Activated B cell treated with CpG ODN at 0.5 μM for 24 hours (primary cell): ENCODE measurements around the gene TFEB. TPM values are rescaled to one million over a fixed set of nuclear protein-coding genes. Genes with fewer than 3 reads are reported as not detected.

Experiments used
- ATAC-seq: fragments of 200-7000 bp; cut with Tn5 transposase; one replicate; pipeline ENCODE4 v1.10.0; 2021; ENCODE audit warnings: low read depth, mild to moderate bottlenecking, moderate library complexity
- CTCF ChIA-PET: fragments of 350-600 bp; sonication (Branson Sonifier 250); formaldehyde crosslinking; loops from one replicate; lab custom pipeline; 2021; ENCODE audit warnings: antibody characterized with exemption; lab: Charles Lee
- POLR2A ChIA-PET: fragments of 350-600 bp; sonication (Branson Sonifier 250); formaldehyde crosslinking; loops from one replicate; lab custom pipeline; 2021; ENCODE audit warnings: antibody characterized with exemption; lab: Charles Lee
- DNase-seq: peaks from one replicate; pipeline ENCODE4 v3.0.0; 2022
- H3K27ac Mint-ChIP-seq: one replicate; pipeline ENCODE4 v1.8.0; 2020; ENCODE audit warnings: mixed read lengths
- H3K27me3 Mint-ChIP-seq: one replicate; pipeline ENCODE4 v1.8.0; 2021; ENCODE audit warnings: mixed read lengths
- H3K36me3 Mint-ChIP-seq: one replicate; pipeline ENCODE4 v1.8.0; 2021; ENCODE audit warnings: low read depth, mixed read lengths
- H3K4me1 Mint-ChIP-seq: one replicate; pipeline ENCODE4 v1.8.0; 2021; ENCODE audit warnings: mixed read lengths
- H3K4me3 Mint-ChIP-seq: one replicate; pipeline ENCODE4 v1.8.0; 2020; ENCODE audit warnings: mild to moderate bottlenecking, mixed read lengths
- H3K9me3 Mint-ChIP-seq: one replicate; pipeline ENCODE4 v1.8.0; 2020; ENCODE audit warnings: mixed read lengths
- CTCF ChIP-seq: fragments of 200-600 bp; IDR thresholded peaks from one replicate; pipeline ENCODE4 v1.8.0; 2022; ENCODE audit warnings: antibody characterized with exemption, mild to moderate bottlenecking
- intact Hi-C: fragments of 100-400 bp; cut with micrococcal nuclease; formaldehyde crosslinking; loops from one replicate; pipeline ENCODE4 v1.15.1; 2024
- total RNA-seq: library from RNA; stranded (reverse); gene quantifications from 2 replicates; pipeline ENCODE4 v1.2.3, GENCODE V29; 2022

The TFEB gene
- total RNA-seq, 1 donor from 2014 or later: 203 TPM

- intact Hi-C loops: no loop called here
- Mint-ChIP-seq H3K27me3 (peaks cover 27% of the 10 kb centered on the region), H3K27ac (no peak overlapping the region), H3K36me3 (no peaks in the 10 kb centered on the region), H3K4me3 (no peak overlapping the region), H3K9me3 (no peaks in the 10 kb centered on the region), H3K4me1 (no peaks in the 10 kb centered on the region)
- no peak for TF ChIP-seq CTCF
- ChIA-PET CTCF (no interaction called here), POLR2A (no interaction called here)
- DNase-seq (no peak), ATAC-seq (no peak)
Observed at GRCh38 chr6:41655176-41655575, 80.2 kb downstream of the TFEB start.

GRCh38 chr6:41654698-41655151 is 80.7 kb downstream of the TFEB start:
- POLR2A ChIA-PET: no interaction called here
- no peak overlapping the region for H3K27ac Mint-ChIP-seq
- DNase-seq (no peak), ATAC-seq (no peak)
- no peaks in the 10 kb centered on the region for H3K9me3 Mint-ChIP-seq
- H3K36me3 Mint-ChIP-seq: no peaks in the 10 kb centered on the region
- CTCF ChIA-PET: no interaction called here
- H3K27me3 Mint-ChIP-seq: peaks cover 27% of the 10 kb centered on the region
- no peaks in the 10 kb centered on the region for H3K4me1 Mint-ChIP-seq
- H3K4me3 Mint-ChIP-seq: no peak overlapping the region
- no peak for TF ChIP-seq CTCF
- intact Hi-C loops: no loop called here

GRCh38 chr6:41654151-41654697 is 81.2 kb downstream of the TFEB start:
- no peak for TF ChIP-seq CTCF
- Mint-ChIP-seq H3K4me3 (no peak overlapping the region), H3K27ac (no peak overlapping the region), H3K4me1 (no peaks in the 10 kb centered on the region), H3K27me3 (peaks cover 29% of the 10 kb centered on the region), H3K9me3 (no peaks in the 10 kb centered on the region), H3K36me3 (no peaks in the 10 kb centered on the region)
- CTCF ChIA-PET: no interaction called here
- intact Hi-C loops: no loop called here
- DNase-seq (no peak), ATAC-seq (no peak)
- POLR2A ChIA-PET: no interaction called here

GRCh38 chr6:41653691-41654090 is 81.7 kb downstream of the TFEB start:
- Mint-ChIP-seq H3K36me3 (no peaks in the 10 kb centered on the region), H3K27ac (no peak overlapping the region), H3K4me1 (no peaks in the 10 kb centered on the region), H3K9me3 (no peaks in the 10 kb centered on the region), H3K27me3 (peaks cover 25% of the 10 kb centered on the region), H3K4me3 (no peak overlapping the region)
- POLR2A ChIA-PET: no interaction called here
- DNase-seq (no peak), ATAC-seq (no peak)
- CTCF ChIA-PET: no interaction called here
- no peak for TF ChIP-seq CTCF
- intact Hi-C loops: no loop called here

- POLR2A ChIA-PET: no interaction called here
- DNase-seq (no peak), ATAC-seq (no peak)
- H3K9me3 Mint-ChIP-seq: no peaks in the 10 kb centered on the region
- H3K27me3 Mint-ChIP-seq: peaks cover 21% of the 10 kb centered on the region
- no peak overlapping the region for H3K4me3 Mint-ChIP-seq
- H3K4me1 Mint-ChIP-seq: no peaks in the 10 kb centered on the region
- CTCF ChIA-PET: no interaction called here
- no peaks in the 10 kb centered on the region for H3K36me3 Mint-ChIP-seq
- intact Hi-C loops: no loop called here
- TF ChIP-seq CTCF: no peak
- H3K27ac Mint-ChIP-seq: no peak overlapping the region
Observed at GRCh38 chr6:41652866-41653652, 82.3 kb downstream of the TFEB start.
